HL-60 (cell line): ENCODE measurements around the gene DLG1.
A peak's percentile ranks its signal among the peaks of the same experiment; 100 is the strongest.

Source experiments
- DNase-seq, 2 experiments: peaks; one replicate each; pipeline ENCODE4 v3.0.0-alpha.2; 2010 to 2020; ENCODE audit warnings: low read depth in 1 of 2, low spot score in 1 of 2
- H3K27ac ChIP-seq: fragments of 250-450 bp; sonication (Bioruptor Pico); replicated peaks from 2 replicates; pipeline ENCODE4 v1.5.1; 2020; ENCODE audit warnings: mild to moderate bottlenecking, moderate library complexity
- H3K27me3 ChIP-seq: fragments of 250-450 bp; sonication (Bioruptor Pico); 2 replicates; pipeline ENCODE4 v1.5.1; 2021; ENCODE audit warnings: mild to moderate bottlenecking, moderate library complexity; ENCODE audit not compliant: insufficient read depth, poor library complexity, severe bottlenecking
- H3K4me3 ChIP-seq: replicated peaks from 2 replicates; pipeline ENCODE4 v1.5.1; 2011; ENCODE audit warnings: mild to moderate bottlenecking, control low read depth, low read length; ENCODE audit not compliant: insufficient read depth
- GABPA ChIP-seq: IDR thresholded peaks from 2 replicates; pipeline ENCODE4 v1.6.1; 2012; ENCODE audit warnings: low read depth
- POLR2AphosphoS5 ChIP-seq: IDR thresholded peaks from 2 replicates; pipeline ENCODE4 v1.6.1; 2012; ENCODE audit warnings: low read depth
- SPI1 ChIP-seq: IDR thresholded peaks from 2 replicates; pipeline ENCODE4 v1.6.1; 2012; ENCODE audit warnings: low read depth, mild to moderate bottlenecking, borderline replicate concordance
- TF ChIP-seq, protein P1 (sequence below): IDR thresholded peaks from one replicate; pipeline ENCODE4 v1.5.1; 2011; ENCODE audit warnings: low read length, control low read depth, inconsistent platforms; ENCODE audit not compliant: insufficient read depth
- TF ChIP-seq, protein P2 (sequence below): IDR thresholded peaks from 2 replicates; pipeline ENCODE4 v1.6.1; 2012; ENCODE audit warnings: low read depth; ENCODE audit not compliant: insufficient replicate concordance

The DLG1 gene

DNA sequence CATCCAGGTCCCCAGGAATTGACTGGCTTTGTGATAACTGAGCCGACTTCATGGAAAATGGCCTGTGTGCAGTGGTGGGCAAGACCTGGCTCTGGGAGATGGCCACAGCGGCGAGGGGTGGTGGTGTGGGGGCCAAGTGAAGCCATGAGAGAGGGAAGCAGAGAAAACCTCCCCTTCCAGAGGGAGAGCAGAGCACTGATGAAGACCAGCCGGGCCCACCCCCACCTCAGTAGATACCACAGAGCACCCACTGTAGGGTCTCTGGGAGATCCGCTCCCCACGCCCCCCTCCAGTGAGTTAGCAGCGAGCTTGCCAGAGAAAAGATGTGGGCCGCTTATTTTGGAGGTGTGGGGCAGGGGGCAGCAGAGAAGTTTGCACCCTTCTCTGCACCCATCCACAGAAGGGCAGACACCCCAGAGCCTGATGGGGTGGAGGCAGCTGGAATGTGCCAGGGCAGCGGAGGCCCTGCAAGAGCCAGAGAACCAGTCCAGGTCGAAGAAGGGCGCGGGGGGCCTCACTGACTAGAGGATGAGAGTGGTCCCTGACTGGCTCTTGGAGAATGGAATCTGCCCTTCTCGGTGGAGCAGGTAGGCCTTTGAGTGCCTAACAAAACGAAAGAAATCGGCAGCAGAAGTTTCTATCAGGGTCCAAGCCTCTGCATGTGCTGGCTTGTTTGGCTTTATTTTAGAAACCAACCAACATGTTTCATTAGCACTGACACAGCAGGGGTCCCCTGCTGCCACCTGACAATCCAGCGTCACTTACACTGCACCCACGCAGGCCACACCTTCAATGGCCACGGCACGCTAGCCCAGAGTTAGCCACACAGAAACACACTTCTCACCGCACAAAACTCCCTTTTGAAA is 297.1 kb downstream of the DLG1 start:
- Histone ChIP-seq H3K27ac (peak overlapping the region; percentile 45; the same call in 1 of the 2 replicates), H3K27me3 (no peaks in the 10 kb centered on the region), H3K4me3 (no peak overlapping the region)
- no peak for DNase-seq
- TF ChIP-seq, protein P1, sequence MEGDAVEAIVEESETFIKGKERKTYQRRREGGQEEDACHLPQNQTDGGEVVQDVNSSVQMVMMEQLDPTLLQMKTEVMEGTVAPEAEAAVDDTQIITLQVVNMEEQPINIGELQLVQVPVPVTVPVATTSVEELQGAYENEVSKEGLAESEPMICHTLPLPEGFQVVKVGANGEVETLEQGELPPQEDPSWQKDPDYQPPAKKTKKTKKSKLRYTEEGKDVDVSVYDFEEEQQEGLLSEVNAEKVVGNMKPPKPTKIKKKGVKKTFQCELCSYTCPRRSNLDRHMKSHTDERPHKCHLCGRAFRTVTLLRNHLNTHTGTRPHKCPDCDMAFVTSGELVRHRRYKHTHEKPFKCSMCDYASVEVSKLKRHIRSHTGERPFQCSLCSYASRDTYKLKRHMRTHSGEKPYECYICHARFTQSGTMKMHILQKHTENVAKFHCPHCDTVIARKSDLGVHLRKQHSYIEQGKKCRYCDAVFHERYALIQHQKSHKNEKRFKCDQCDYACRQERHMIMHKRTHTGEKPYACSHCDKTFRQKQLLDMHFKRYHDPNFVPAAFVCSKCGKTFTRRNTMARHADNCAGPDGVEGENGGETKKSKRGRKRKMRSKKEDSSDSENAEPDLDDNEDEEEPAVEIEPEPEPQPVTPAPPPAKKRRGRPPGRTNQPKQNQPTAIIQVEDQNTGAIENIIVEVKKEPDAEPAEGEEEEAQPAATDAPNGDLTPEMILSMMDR, result no peak
- TF ChIP-seq SPI1, result no peak
- no peak for TF ChIP-seq GABPA
- TF ChIP-seq, protein P2, sequence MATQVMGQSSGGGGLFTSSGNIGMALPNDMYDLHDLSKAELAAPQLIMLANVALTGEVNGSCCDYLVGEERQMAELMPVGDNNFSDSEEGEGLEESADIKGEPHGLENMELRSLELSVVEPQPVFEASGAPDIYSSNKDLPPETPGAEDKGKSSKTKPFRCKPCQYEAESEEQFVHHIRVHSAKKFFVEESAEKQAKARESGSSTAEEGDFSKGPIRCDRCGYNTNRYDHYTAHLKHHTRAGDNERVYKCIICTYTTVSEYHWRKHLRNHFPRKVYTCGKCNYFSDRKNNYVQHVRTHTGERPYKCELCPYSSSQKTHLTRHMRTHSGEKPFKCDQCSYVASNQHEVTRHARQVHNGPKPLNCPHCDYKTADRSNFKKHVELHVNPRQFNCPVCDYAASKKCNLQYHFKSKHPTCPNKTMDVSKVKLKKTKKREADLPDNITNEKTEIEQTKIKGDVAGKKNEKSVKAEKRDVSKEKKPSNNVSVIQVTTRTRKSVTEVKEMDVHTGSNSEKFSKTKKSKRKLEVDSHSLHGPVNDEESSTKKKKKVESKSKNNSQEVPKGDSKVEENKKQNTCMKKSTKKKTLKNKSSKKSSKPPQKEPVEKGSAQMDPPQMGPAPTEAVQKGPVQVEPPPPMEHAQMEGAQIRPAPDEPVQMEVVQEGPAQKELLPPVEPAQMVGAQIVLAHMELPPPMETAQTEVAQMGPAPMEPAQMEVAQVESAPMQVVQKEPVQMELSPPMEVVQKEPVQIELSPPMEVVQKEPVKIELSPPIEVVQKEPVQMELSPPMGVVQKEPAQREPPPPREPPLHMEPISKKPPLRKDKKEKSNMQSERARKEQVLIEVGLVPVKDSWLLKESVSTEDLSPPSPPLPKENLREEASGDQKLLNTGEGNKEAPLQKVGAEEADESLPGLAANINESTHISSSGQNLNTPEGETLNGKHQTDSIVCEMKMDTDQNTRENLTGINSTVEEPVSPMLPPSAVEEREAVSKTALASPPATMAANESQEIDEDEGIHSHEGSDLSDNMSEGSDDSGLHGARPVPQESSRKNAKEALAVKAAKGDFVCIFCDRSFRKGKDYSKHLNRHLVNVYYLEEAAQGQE, result no peak
- no peak for TF ChIP-seq POLR2AphosphoS5

DNA sequence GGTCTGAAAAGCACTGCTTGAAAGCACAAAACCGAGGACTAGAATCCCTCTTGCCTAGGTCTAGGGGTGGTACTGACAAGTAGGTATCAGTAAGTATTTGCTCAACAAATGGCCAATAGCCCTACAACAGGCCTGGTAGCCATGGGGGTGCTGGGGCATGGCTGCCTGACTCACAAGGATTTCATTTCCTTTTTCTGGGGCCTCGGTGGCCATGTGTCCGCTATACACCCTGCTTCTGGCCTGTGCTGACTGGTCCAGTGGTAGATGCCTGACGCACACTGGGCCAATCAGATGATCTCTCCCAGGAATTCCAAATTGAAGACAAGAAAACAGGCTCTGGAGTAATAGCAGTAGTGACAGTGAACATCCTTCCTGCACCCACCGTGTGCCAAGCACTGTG is 298.2 kb downstream of the DLG1 start:
- no peak for TF ChIP-seq GABPA
- TF ChIP-seq, protein P2, result no peak
- TF ChIP-seq POLR2AphosphoS5, result no peak
- TF ChIP-seq, protein P1, result no peak
- no peak overlapping the region for H3K4me3 ChIP-seq
- no peak overlapping the region for H3K27ac ChIP-seq
- no peaks in the 10 kb centered on the region for H3K27me3 ChIP-seq
- DNase-seq, result no peak

DNA sequence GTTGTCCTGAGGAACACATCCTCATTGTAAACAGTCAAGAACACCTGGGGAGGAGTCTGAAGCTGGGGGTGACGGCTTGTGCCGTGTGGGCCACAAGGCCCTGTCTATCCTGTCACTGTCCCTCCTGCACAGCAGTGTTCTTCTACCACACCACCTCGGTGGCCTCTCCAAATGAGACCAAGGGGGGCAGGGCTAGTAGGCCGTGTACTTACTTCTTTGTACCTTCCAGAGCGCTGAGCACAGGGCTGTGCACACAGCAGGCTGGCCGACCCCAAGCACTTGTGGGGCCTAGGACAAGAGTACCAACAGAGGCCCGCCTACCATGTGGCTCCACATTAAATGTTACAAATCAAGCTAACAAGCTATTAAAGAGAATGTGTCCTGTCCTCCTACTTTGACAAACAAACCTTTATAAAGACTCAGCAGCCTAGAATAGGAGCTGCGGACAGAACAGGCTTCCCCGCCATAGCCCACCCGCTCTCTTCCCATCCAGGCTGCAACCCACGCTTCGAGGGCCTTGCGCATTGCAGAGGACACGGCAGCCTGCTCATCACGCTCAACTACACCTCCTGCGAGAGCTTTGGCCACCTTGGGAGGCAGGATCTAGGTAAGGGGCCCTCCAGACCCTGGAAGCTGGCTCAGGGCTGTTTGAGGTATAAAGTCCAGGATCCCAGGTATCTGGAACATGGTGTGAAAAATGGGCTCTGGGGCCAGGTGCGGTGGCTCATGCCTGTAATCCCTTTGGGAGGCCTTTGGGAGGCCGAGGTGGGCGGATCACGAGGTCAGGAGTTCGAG is 299.2 kb downstream of the DLG1 start:
- H3K27ac ChIP-seq, result no peak overlapping the region
- H3K27me3 ChIP-seq, result no peaks in the 10 kb centered on the region
- DNase-seq, result no peak
- no peak overlapping the region for H3K4me3 ChIP-seq
- TF ChIP-seq, protein P2, result no peak
- TF ChIP-seq GABPA (no peak), POLR2AphosphoS5 (no peak), SPI1 (no peak)
- TF ChIP-seq, protein P1, result no peak
